Activated CD4-positive, alpha-beta T cell treated with anti-CD3 and anti-CD28 coated beads for 48 hours (primary cell): ENCODE measurements around the gene ADAM12.
A peak's percentile ranks its signal among the peaks of the same experiment; 100 is the strongest.
"Not testable (repeated sequence)": the region's sequence is repeated elsewhere in the genome, so short reads cannot be mapped to it uniquely, and the experiment has no call there.

Source experiments
- DNase-seq: peaks from one replicate; pipeline ENCODE4 v3.0.0-alpha.2; 2020

The ADAM12 gene

DNA sequence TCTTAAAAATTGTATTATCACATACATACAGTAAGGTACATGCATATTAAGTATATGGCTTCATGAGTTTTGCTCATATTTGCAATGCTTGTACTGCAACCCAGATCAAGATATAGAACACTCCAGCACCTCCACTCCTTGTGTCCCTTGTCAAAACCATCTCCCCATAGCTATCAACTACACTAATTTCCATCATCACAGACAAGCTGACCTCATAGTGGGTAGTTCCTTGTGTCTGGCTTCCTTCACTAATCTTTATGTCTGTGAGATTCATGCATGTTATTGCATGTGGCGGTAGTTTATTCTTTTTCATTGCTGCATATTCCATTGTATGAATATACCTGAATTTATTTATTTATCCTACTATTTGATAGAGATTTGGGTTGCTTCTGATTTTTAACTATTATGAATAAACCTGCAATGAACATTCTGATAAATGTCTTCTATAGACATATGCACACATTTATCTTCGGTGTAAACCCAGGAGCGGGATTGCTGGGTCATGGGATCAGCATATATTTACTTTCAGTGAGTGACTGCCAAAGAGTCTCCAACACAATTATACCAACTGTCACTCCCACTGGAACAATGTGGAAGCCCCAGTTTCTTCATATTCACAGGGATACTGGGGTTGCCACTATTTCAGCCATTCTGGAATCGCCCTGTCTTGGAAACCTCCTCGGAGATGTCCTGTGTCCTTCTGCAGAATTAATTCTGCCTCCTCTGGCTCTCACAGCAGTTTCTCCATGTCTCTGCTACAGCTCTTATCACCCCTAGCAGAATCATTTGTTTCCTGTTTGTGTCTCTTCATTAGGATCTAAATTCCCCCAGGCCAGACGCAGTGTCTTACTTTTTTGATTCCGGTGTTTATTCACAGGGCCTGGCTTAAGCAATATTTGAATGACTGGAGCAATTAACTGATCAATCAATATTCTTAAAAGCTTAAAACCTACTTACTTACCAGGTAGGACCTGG lies 14.7 kb upstream of the ADAM12 start:
- no peak for DNase-seq

DNA sequence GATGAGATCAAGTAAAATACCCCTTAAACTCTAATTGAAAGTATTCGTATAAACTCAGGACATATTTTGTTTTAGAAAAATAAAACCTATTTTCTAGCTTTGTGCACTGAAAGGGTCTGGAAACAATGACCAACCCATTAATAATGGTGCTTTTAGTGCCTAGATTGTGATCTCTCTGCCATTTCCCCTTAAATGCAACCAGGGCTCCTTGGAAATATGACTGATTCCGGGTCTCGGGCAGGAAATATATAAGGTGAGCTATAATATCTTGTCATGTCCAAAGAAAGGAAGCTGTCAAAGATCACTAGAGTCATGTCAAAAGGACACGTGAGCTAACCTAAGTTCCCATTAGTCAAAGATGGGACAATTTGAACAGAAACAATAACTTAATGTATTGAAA lies 12.4 kb upstream of the ADAM12 start:
- DNase-seq: no peak

DNA sequence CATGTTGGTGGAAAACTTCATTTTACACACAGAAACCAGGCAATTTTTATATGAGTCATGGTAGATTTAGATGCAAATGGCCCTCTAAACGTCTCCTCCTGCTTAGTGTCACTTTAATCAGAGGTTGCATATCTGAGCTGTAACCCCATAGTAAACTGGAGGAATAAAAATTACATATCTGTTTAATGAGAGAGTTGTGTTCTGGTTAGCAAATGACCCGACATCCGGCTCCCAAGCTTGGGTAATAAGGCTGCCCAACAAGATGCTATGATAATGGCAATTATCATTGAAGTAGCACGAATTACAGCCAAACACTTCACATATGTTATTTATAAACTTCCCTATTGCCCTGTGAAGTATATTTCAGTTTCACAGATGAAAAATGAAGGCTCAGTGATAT lies 10.6 kb upstream of the ADAM12 start:
- DNase-seq: no peak

GRCh38 chr10:126398383-126398743 lies 10.1 kb upstream of the ADAM12 start:
- DNase-seq: no peak

GRCh38 chr10:126397640-126398382 lies 9.5 kb upstream of the ADAM12 start:
- DNase-seq: no peak

DNA sequence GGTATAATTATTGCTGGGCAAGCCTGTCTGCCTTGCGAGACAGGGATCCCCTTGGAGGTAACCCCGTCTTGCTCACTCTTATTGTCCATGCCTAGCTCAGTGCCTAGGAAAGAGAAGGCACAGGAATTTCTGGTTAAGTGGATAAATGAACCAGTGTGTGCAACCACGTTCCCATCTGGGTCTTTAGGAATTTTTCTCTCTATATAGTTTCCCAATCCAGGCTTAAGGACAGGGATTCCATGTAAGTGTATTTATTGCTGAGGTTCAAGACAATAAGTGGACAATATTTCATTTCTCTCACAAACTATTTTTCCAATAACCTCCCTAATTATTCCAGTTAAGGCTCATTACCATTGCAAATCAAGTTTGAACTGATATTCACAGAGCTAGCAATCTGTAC lies 8.9 kb upstream of the ADAM12 start:
- no peak for DNase-seq

GRCh38 chr10:126394948-126395347 lies 6.7 kb upstream of the ADAM12 start:
- DNase-seq: no peak

- no peak for DNase-seq
These were observed 4.8 kb upstream of the ADAM12 start for GRCh38 chr10:126393076-126393475.

DNA sequence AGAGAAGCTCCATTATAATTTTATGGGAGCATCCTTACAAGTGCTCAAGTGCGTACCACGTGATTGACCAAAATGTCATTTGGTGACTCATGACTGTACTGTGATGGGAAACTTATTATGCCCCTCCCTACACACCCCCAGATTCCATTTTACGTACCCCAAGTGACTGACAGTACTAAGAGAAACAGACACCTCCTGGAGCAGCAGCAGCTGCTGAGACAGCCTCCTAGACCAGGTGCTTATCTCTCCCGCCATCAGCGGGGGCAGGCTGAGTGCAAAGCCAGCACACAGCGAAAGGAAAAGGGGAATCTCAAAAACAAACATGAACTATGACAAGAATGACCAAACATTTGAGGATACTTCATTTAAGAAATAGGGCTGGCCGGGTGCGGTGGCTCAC lies 4.2 kb upstream of the ADAM12 start:
- DNase-seq: no peak

- no peak for DNase-seq
These were observed 3.8 kb upstream of the ADAM12 start for GRCh38 chr10:126392068-126392467.

- no peak for DNase-seq
These were observed 3.1 kb upstream of the ADAM12 start for GRCh38 chr10:126391192-126391885.

GRCh38 chr10:126390324-126390723 lies 2.0 kb upstream of the ADAM12 start:
- DNase-seq: no peak

DNA sequence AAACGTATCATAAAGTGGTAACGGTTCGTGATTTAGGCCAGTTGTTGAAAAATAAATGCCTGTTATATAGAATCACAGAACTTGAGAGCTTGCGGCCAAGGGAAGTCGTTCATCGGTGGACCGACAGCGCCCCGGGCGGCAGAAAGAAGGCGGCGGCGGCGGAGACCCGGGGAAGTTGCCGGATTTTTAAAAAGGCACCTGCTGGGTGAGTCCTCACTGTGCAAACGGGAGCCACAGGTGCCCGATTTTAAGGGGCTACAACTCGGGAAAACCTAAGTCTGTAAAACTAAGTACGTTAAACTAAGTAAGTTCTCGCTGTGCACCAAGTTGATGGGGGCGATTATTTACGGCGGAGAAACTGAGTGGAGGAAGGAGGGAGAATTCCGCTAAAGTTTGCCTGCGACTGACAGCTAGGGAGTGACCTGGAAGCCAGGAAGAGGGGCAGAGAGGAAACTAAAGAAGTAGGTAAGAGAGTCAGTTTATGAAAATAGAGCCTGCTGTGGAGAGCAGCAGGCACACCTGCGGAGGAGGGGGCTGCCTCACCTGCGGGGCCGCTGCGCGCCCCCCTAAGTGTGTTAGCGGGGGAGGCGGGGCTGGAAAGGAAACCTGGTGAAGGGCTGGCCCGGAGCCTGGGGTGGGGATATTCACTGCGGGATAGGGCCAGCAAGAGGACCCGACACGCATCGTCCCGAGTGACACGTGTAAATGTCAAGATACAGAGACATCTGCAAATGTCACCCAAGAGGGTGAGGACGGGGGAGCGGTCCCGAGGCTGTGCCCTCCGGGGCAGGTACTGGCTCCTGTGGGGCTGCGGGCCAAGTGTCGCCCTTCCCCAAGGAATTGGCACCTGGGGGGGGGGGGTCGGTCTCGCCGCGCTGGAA lies 996 bp downstream of the ADAM12 start:
- peak; percentile 73 for DNase-seq

DNA sequence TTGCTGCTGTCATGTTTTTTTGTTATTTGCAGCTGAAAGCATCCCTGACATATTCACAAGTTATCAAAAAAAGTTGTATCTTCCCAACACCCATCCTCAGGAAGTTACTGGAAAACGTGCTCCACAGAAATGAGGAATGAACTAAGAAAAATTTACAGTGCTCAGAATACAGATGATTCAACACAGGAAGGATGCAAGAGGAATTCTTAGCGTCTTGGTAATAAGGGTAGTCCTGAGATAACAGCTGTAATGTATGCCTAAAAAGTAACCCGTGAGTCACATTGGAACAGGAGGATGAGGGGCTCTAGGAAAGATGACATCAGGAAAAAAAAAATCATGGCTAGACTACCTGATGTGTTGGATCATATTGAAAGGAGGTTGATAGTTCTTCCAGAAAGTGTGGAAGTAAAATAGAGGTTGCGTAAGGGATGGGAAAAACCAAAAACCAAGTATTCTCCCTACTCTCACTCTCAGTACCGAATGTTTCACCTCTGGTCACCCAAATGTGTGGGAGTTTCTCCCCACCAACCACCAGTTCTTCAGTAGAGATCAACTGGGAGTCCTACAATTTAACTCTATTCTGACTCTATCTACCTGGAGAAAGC lies 3.9 kb downstream of the ADAM12 start:
- DNase-seq: no peak

DNA sequence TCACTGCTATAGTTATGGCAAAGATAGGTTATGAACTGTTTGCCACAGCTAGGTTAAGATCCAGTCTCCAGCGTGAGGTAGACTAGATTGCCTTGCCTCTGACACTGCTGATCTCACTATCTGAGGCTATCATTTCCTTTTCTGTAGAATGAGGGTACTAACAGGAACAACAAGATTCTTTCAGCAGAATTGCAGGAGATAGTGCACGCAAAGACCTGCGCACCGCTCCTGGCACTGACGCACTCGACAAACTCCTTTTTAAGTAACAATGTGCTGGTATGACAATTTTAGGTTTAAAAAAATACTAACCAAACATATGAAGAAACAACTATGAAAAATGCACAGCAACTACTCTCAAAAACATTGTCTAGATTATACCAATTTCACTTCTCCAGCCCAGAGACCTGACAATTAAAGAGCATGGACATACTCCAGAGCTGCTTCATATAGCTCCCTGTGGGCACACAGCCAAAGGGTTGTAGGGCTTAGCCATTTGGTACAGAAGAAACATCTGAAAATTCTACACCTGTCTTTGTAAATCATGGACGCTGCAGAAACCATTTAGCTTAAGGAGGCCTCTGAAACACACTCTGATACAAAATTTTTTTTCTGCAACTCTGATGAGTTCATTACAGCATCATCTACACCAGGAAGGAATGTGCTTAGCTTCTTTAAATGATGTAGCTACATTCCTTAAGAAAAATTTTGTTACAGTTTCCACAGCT lies 7.8 kb downstream of the ADAM12 start:
- DNase-seq: no peak

DNA sequence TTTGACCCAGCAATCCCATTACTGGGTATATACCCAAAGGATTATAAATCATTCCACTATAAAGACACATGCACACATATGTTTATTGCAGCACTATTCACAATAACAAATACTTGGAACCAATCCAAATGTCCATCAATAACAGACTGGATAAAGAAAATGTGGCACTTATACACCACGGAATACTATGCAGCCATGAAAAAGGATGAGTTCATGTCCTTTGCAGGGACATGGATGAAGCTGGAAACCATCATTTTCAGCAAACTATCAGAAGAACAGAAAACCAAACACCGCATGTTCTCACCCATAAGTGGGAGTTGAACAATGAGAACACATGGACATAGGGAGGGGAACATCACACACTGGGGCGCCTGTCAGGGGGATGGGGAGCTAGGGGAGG lies 9.1 kb downstream of the ADAM12 start:
- not testable (repeated sequence) for DNase-seq

DNA sequence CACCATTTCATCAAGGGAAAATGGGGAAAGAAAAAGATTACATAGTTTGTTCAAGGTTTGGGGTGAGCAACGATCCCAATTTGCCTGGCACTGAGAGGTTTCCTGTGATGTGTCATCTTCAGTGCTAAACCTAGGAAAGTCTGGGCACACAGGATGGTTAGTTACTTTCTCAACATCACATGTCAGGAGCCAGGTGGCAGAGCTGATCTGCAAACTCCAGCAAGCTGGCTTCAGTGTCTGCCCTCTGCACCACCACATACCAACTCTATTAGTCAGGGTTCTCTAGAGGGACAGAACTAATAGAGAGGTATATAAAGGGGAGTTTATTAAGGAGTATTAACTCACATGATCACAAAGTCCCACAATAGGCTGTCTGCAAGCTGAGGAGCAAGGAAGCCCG lies 11.3 kb downstream of the ADAM12 start:
- no peak for DNase-seq

- DNase-seq: no peak
These were observed 12.2 kb downstream of the ADAM12 start for GRCh38 chr10:126375926-126376554.

- DNase-seq: no peak
These were observed 13.0 kb downstream of the ADAM12 start for GRCh38 chr10:126375299-126375698.

DNA sequence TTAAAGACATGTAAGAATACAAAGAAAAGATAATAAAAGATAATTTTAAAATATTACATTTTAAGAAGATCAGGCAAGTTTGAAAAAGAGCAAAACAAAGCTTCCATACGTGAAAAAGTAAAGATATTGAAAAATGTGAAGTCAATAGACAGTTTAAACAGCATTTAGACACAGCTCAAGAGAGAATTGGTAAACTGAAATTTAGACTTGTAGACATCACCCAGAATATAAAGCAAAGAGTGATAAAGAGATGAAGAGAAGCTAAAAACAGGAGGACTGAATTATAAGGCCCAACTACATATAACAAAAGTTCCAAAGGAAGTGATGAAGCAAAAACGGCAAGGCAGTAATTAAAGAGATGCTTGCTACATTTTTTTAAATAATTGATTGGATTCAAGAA lies 13.8 kb downstream of the ADAM12 start:
- no peak for DNase-seq

GRCh38 chr10:126373972-126374371 lies 14.3 kb downstream of the ADAM12 start:
- no peak for DNase-seq
